Ishikawa (cell line): ENCODE measurements around the gene STAT4.
A peak's percentile ranks its signal among the peaks of the same experiment; 100 is the strongest.

Source experiments
- CEBPB ChIP-seq: IDR thresholded peaks from 2 replicates; pipeline ENCODE4 v1.6.1; 2012
- CREB1 ChIP-seq: IDR thresholded peaks from 2 replicates; pipeline ENCODE4 v1.6.1; 2012; ENCODE audit warnings: low read depth
- EGR1 ChIP-seq: IDR thresholded peaks from 2 replicates; pipeline ENCODE4 v1.6.1; 2012
- EP300 ChIP-seq: IDR thresholded peaks from 2 replicates; pipeline ENCODE4 v1.6.1; 2012; ENCODE audit warnings: borderline replicate concordance
- FOXM1 ChIP-seq: IDR thresholded peaks from 2 replicates; pipeline ENCODE4 v1.6.1; 2012; ENCODE audit warnings: low read depth, borderline replicate concordance
- MAX ChIP-seq: IDR thresholded peaks from 2 replicates; pipeline ENCODE4 v1.6.1; 2012
- NFIC ChIP-seq: IDR thresholded peaks from 2 replicates; pipeline ENCODE4 v1.6.1; 2012
- RAD21 ChIP-seq: IDR thresholded peaks from 2 replicates; pipeline ENCODE4 v1.6.1; 2012; ENCODE audit warnings: low read depth
- REST ChIP-seq: IDR thresholded peaks from 2 replicates; pipeline ENCODE4 v1.6.1; 2012; ENCODE audit warnings: low read depth, mild to moderate bottlenecking
- TAF1 ChIP-seq: IDR thresholded peaks from 2 replicates; pipeline ENCODE4 v1.6.1; 2012; ENCODE audit warnings: low read depth, mild to moderate bottlenecking
- TCF12 ChIP-seq: IDR thresholded peaks from 2 replicates; pipeline ENCODE4 v1.6.1; 2012; ENCODE audit warnings: low read depth
- TEAD4 ChIP-seq: IDR thresholded peaks from 2 replicates; pipeline ENCODE4 v1.6.1; 2012
- USF1 ChIP-seq: IDR thresholded peaks from 2 replicates; pipeline ENCODE4 v1.6.1; 2012
- YY1 ChIP-seq: IDR thresholded peaks from 2 replicates; pipeline ENCODE4 v1.6.1; 2012; ENCODE audit warnings: low read depth
- ZBTB7A ChIP-seq: IDR thresholded peaks from 2 replicates; pipeline ENCODE4 v1.6.1; 2012; ENCODE audit warnings: low read depth

STAT4 gene

GRCh38 chr2:191152482-191153240, 1.9 kb upstream of the STAT4 start:
- TF ChIP-seq USF1: no peak
- TF ChIP-seq REST: peak; percentile 30; the same call in 1 of the 2 replicates

- TF ChIP-seq CREB1 (no peak), YY1 (no peak), ZBTB7A (no peak), EP300 (no peak), EGR1 (no peak), REST (no peak), USF1 (no peak), TEAD4 (no peak), FOXM1 (no peak), CEBPB (no peak), NFIC (no peak), TCF12 (no peak), MAX (no peak), RAD21 (no peak)
Observed at GRCh38 chr2:191151331-191151730, 537 bp upstream of the STAT4 start.

GRCh38 chr2:191150230-191150599, 579 bp downstream of the STAT4 start:
- no peak for TF ChIP-seq RAD21

- TF ChIP-seq MAX (no peak), TEAD4 (no peak)
Observed at GRCh38 chr2:191149391-191149790, 1.4 kb downstream of the STAT4 start.

GRCh38 chr2:191148791-191149190, 2.0 kb downstream of the STAT4 start:
- no peak for TF ChIP-seq REST
- no peak for TF ChIP-seq CEBPB
- no peak for TF ChIP-seq FOXM1
- TF ChIP-seq YY1: no peak
- TF ChIP-seq TEAD4: no peak
- TF ChIP-seq ZBTB7A: no peak
- TF ChIP-seq CREB1: no peak
- TF ChIP-seq EP300: no peak
- TF ChIP-seq NFIC: no peak
- no peak for TF ChIP-seq MAX
- TF ChIP-seq EGR1: no peak
- no peak for TF ChIP-seq TCF12
- TF ChIP-seq USF1: no peak
- no peak for TF ChIP-seq RAD21
- no peak for TF ChIP-seq TAF1
